GM12878 (cell line): ENCODE data around the gene CA10. TPM values are rescaled to one million over a fixed set of nuclear protein-coding genes. Genes with fewer than 3 reads are reported as not detected.

Experiments used
- ATAC-seq: fragments of 200-7000 bp; cut with Tn5 transposase; 3 replicates; pipeline ENCODE4 v1.9.1; 2020; ENCODE audit warnings: mild to moderate bottlenecking, moderate library complexity
- BruUV-seq: library from RNA; stranded (reverse); fragments of 400-500 nt; replicated peaks from 2 replicates; lab custom pipeline; 2021; lab: Mats Ljungman, UMichigan
- CTCF ChIA-PET: fragments of 300-600 bp; sonication (Branson Sonifier 250); formaldehyde crosslinking; extraction: SDS; loops from one replicate; lab custom pipeline; 2021; ENCODE audit warnings: inconsistent platforms; lab: Yijun Ruan, JAX
- POLR2A ChIA-PET: fragments of 350-600 bp; formaldehyde crosslinking; extraction: SDS; loops from one replicate; lab custom pipeline; 2021; ENCODE audit warnings: inconsistent platforms; lab: Charles Lee
- RAD21 ChIA-PET: fragments of 300-600 bp; sonication (Branson Sonifier 250); formaldehyde crosslinking; loops from one replicate; lab custom pipeline; 2023; ENCODE audit warnings: antibody characterized with exemption; ENCODE audit not compliant: unreplicated experiment; lab: Charles Lee
- SMC1A ChIA-PET: fragments of 300-600 bp; sonication (Branson Sonifier 250); formaldehyde crosslinking; loops from one replicate; lab custom pipeline; 2023; ENCODE audit not compliant: unreplicated experiment, uncharacterized antibody; lab: Charles Lee
- DNase-seq: peaks from one replicate; pipeline ENCODE4 v3.0.0-alpha.2; 2011; ENCODE audit warnings: low read depth, low spot score
- FAIRE-seq: peaks from 3 replicates; lab custom pipeline; 2011; peaks lifted over from hg19 to GRCh38; lab: Jason Lieb, UNC
- H2AFZ ChIP-seq: 2 replicates; pipeline ENCODE4 v1.6.0; 2011; ENCODE audit warnings: low read depth, low read length, control low read depth; ENCODE audit not compliant: control insufficient read depth
- H3K27ac ChIP-seq: 2 replicates; pipeline ENCODE4 v1.5.1; 2011; ENCODE audit warnings: control low read depth; ENCODE audit not compliant: control insufficient read depth, insufficient read depth
- H3K27me3 ChIP-seq, 2 experiments: replicated peaks in 1 of 2; 2 replicates each; pipeline versions ENCODE4 v1.6.0 to v1.6.1; 2011; ENCODE audit warnings: low read length in 1 of 2; ENCODE audit not compliant: control insufficient read depth in 2 of 2, insufficient read depth in 2 of 2
- H3K36me3 ChIP-seq, 2 experiments: 2 replicates each; pipeline ENCODE4 v1.5.1; 2011; ENCODE audit warnings: low read length in 1 of 2; ENCODE audit not compliant: control insufficient read depth in 2 of 2, insufficient read depth in 2 of 2
- H3K4me1 ChIP-seq: 2 replicates; pipeline ENCODE4 v1.6.1; 2011; ENCODE audit warnings: mild to moderate bottlenecking, low read length, moderate library complexity, mixed read lengths; ENCODE audit not compliant: control insufficient read depth, insufficient read depth
- H3K4me2 ChIP-seq: 2 replicates; pipeline ENCODE4 v1.6.0; 2011; ENCODE audit warnings: control low read depth; ENCODE audit not compliant: control insufficient read depth, insufficient read depth
- H3K4me3 ChIP-seq: fragments of 200-600 bp; sonication (generic); 2 replicates; pipeline ENCODE4 v1.5.1; 2016
- H3K79me2 ChIP-seq: 2 replicates; pipeline ENCODE4 v1.6.0; 2011; ENCODE audit warnings: low read length; ENCODE audit not compliant: control insufficient read depth, insufficient read depth
- H3K9ac ChIP-seq: 2 replicates; pipeline ENCODE4 v1.8.0; 2011; ENCODE audit warnings: low read length, control low read depth, mixed read lengths; ENCODE audit not compliant: control insufficient read depth, insufficient read depth
- H3K9me3 ChIP-seq: replicated peaks from 3 replicates; pipeline ENCODE4 v1.5.1; 2011; ENCODE audit warnings: mild to moderate bottlenecking, low read length; ENCODE audit not compliant: control insufficient read depth, insufficient read depth
- H4K20me1 ChIP-seq: 2 replicates; pipeline ENCODE4 v1.6.0; 2011; ENCODE audit not compliant: control insufficient read depth, insufficient read depth
- CREM ChIP-seq: IDR thresholded peaks from 2 replicates; pipeline ENCODE4 v1.6.1; 2014; ENCODE audit warnings: antibody characterized with exemption, low read depth
- MYC ChIP-seq: IDR thresholded peaks from 2 replicates; pipeline ENCODE4 v1.6.1; 2011; ENCODE audit warnings: mild to moderate bottlenecking, low read length, moderate library complexity, inconsistent platforms; ENCODE audit not compliant: insufficient read depth, insufficient replicate concordance, insufficient read length, severe bottlenecking
- SIN3A ChIP-seq: IDR thresholded peaks from 2 replicates; pipeline ENCODE4 v1.6.1; 2012; ENCODE audit warnings: low read depth, low read length, improper control_type of control experiment
- WGBS: methylation state at CpG from one replicate; pipeline ENCODE4 v1.1.6; 2016; ENCODE audit warnings: low lambda C conversion rate; ENCODE audit not compliant: insufficient replicate concordance, insufficient coverage; ENCODE audit errors: missing lambda C conversion rate; 5-methylcytosine and 5-hydroxymethylcytosine counted together
- in situ Hi-C: fragments of 300-500 bp; cut with MboI; formaldehyde crosslinking; loops from 9 replicates; pipeline ENCODE4 v1.14.3; 2018; ENCODE audit warnings: mixed read lengths
- intact Hi-C: fragments of 100-400 bp; cut with micrococcal nuclease; formaldehyde crosslinking; loops from one replicate; pipeline ENCODE4 v1.14.2; 2022; ENCODE audit not compliant: unreplicated experiment
- polyA plus RNA-seq, 11 experiments: library from polyadenylated mRNA; depleted of rRNA in 4 of 11; unstranded in 6 of 11; stranded (reverse) in 5 of 11; fragments of >200 nt; fragmentation: Nextera tagmentation in 4 of 11; fragmentation: Illumina TruSeq in 1 of 11; extraction: Ambion mirVana in 4 of 11; extraction: Trizol in 1 of 11; gene quantifications; 1 replicate in 1 of 11; 2 replicates in 10 of 11; pipeline versions ENCODE4 v1.2.1 to v1.2.3, GENCODE V29; 2011 to 2016; ENCODE audit warnings: inconsistent platforms in 2 of 11, missing spikeins in 2 of 11, low read depth in 1 of 11
- total RNA-seq, 4 experiments: library from RNA; depleted of rRNA in 3 of 4; stranded (reverse); fragments of >200 nt in 3 of 4; fragmentation: Illumina TruSeq in 1 of 4; extraction: Trizol in 1 of 4; gene quantifications; 2 replicates each; pipeline versions ENCODE4 v1.2.1 to v1.2.3, GENCODE V29; 2013 to 2021
- TF ChIP-seq, protein P1 (sequence below): fragments of 450-650 bp; formaldehyde crosslinking; IDR thresholded peaks from 2 replicates; pipeline ENCODE4 v1.4.0; 2020; ENCODE audit warnings: mild to moderate bottlenecking, moderate library complexity
- TF ChIP-seq, protein P2 (sequence below): fragments of 450-650 bp; IDR thresholded peaks from 2 replicates; pipeline ENCODE4 v1.6.1; 2017; ENCODE audit warnings: antibody characterized with exemption, mild to moderate bottlenecking, moderate library complexity
- TF ChIP-seq, protein P3 (sequence below): IDR thresholded peaks from 2 replicates; pipeline ENCODE4 v1.6.1; 2011; ENCODE audit warnings: low read depth, low read length, improper control_type of control experiment, borderline replicate concordance

The CA10 gene
- total and polyA plus RNA-seq, 10 of the 15 experiments (the other 5 are each of a cell fraction or from before 2014, with no cell fraction given): not detected

DNA sequence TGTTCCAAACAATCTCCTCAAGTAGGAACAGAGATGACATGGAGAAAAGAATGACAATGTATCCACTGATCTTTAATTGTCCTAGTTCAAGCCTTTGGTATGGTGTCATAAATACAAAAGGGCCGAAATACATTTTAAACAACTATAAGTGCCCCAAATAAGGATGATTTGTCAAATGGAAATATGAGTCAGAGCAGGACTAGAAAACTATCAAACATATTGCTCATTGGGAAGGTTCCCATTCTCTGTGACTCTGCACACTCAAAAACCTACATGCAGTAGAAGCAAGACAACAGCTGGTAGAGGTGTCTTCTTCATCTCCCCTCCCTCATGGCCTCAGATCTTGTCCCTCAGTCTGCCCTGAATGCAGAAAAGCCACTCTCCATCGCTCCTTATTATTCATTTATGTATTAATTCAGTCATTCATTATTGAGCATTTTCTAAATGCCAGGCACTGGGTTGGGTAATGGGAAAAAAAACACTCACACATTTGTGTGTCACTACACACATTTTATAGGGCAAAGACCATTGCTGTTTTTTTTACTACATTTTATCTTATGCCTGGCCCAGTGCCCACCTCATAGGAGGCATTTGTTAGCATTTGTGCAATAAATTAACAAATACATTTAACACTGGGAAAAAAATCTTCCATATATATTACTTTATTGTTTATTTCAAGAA is 10.1 kb downstream of the CA10 start:
- 0% methylated on average over 2 of the region's 2 CpGs for WGBS

DNA sequence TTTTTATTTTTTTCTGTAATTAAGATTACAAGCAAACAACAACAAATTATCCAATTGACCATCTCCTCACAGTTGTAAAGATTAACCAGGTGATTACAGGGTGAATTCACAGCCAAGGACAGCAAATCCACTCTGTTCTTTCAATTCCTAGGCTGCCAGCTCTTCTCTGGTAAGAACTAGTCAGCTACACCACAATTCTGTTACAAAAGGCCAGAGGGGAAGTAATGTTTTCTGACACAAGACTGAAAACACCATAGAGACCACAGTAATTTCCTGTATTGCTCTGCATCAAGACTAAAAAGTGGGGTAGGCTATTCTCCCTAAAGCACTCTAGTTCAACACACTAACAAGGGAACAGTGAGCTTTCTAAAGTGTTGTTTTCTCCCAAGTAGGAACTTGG is 10.6 kb downstream of the CA10 start:
- SMC1A ChIA-PET: no interaction called here
- CTCF ChIA-PET: no interaction called here
- H3K4me2 ChIP-seq: no peak overlapping the region
- TF ChIP-seq CREM: no peak
- TF ChIP-seq, protein P1, sequence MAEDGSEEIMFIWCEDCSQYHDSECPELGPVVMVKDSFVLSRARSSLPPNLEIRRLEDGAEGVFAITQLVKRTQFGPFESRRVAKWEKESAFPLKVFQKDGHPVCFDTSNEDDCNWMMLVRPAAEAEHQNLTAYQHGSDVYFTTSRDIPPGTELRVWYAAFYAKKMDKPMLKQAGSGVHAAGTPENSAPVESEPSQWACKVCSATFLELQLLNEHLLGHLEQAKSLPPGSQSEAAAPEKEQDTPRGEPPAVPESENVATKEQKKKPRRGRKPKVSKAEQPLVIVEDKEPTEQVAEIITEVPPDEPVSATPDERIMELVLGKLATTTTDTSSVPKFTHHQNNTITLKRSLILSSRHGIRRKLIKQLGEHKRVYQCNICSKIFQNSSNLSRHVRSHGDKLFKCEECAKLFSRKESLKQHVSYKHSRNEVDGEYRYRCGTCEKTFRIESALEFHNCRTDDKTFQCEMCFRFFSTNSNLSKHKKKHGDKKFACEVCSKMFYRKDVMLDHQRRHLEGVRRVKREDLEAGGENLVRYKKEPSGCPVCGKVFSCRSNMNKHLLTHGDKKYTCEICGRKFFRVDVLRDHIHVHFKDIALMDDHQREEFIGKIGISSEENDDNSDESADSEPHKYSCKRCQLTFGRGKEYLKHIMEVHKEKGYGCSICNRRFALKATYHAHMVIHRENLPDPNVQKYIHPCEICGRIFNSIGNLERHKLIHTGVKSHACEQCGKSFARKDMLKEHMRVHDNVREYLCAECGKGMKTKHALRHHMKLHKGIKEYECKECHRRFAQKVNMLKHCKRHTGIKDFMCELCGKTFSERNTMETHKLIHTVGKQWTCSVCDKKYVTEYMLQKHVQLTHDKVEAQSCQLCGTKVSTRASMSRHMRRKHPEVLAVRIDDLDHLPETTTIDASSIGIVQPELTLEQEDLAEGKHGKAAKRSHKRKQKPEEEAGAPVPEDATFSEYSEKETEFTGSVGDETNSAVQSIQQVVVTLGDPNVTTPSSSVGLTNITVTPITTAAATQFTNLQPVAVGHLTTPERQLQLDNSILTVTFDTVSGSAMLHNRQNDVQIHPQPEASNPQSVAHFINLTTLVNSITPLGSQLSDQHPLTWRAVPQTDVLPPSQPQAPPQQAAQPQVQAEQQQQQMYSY: no peak
- TF ChIP-seq MYC: no peak
- TF ChIP-seq, protein P2, sequence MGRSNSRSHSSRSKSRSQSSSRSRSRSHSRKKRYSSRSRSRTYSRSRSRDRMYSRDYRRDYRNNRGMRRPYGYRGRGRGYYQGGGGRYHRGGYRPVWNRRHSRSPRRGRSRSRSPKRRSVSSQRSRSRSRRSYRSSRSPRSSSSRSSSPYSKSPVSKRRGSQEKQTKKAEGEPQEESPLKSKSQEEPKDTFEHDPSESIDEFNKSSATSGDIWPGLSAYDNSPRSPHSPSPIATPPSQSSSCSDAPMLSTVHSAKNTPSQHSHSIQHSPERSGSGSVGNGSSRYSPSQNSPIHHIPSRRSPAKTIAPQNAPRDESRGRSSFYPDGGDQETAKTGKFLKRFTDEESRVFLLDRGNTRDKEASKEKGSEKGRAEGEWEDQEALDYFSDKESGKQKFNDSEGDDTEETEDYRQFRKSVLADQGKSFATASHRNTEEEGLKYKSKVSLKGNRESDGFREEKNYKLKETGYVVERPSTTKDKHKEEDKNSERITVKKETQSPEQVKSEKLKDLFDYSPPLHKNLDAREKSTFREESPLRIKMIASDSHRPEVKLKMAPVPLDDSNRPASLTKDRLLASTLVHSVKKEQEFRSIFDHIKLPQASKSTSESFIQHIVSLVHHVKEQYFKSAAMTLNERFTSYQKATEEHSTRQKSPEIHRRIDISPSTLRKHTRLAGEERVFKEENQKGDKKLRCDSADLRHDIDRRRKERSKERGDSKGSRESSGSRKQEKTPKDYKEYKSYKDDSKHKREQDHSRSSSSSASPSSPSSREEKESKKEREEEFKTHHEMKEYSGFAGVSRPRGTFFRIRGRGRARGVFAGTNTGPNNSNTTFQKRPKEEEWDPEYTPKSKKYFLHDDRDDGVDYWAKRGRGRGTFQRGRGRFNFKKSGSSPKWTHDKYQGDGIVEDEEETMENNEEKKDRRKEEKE: no peak
- no peak for TF ChIP-seq SIN3A

More for the DNA sequence above, 10.1 kb downstream of the CA10 start:
- Histone ChIP-seq H3K79me2 (no peaks in the 10 kb centered on the region), H3K9me3 (no peaks in the 10 kb centered on the region), H4K20me1 (no peaks in the 10 kb centered on the region), H2AFZ (no peak overlapping the region), H3K27ac (no peak overlapping the region), H3K4me2 (no peak overlapping the region), H3K9ac (no peak overlapping the region), H3K4me1 (no peaks in the 10 kb centered on the region), H3K4me3 (no peak overlapping the region), H3K27me3 (no peaks in the 10 kb centered on the region), H3K36me3 (no peaks in the 10 kb centered on the region)
- no peak for DNase-seq
- ChIA-PET POLR2A (no interaction called here), CTCF (no interaction called here), RAD21 (no interaction called here), SMC1A (no interaction called here)
- no TSS peak for BruUV-seq
- ATAC-seq: peak; percentile 17
- in situ Hi-C loops: no loop called here
- FAIRE-seq: no peak
- TF ChIP-seq, protein P3, sequence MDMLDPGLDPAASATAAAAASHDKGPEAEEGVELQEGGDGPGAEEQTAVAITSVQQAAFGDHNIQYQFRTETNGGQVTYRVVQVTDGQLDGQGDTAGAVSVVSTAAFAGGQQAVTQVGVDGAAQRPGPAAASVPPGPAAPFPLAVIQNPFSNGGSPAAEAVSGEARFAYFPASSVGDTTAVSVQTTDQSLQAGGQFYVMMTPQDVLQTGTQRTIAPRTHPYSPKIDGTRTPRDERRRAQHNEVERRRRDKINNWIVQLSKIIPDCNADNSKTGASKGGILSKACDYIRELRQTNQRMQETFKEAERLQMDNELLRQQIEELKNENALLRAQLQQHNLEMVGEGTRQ: no peak
- intact Hi-C loops: no loop called here

More for the DNA sequence above, 10.6 kb downstream of the CA10 start:
- BruUV-seq: no TSS peak
- ChIA-PET RAD21 (no interaction called here), POLR2A (no interaction called here)
- no peak overlapping the region for H2AFZ ChIP-seq
- intact Hi-C loops (no loop called here), in situ Hi-C loops (no loop called here)
- H3K9me3 ChIP-seq: no peaks in the 10 kb centered on the region
- peak; percentile 89 for ATAC-seq
- H3K79me2 ChIP-seq: no peaks in the 10 kb centered on the region
- no peaks in the 10 kb centered on the region for H3K27me3 ChIP-seq
- H3K27ac ChIP-seq: no peak overlapping the region
- H3K4me1 ChIP-seq: no peaks in the 10 kb centered on the region
- no peaks in the 10 kb centered on the region for H4K20me1 ChIP-seq
- FAIRE-seq: no peak
- H3K4me3 ChIP-seq: no peak overlapping the region
- H3K36me3 ChIP-seq: no peaks in the 10 kb centered on the region
- no peak overlapping the region for H3K9ac ChIP-seq
- no peak for DNase-seq
